Astrocyte (in vitro differentiated cells and primary cell): ENCODE results near the gene CPNE2. TPM values are rescaled to one million over a fixed set of nuclear protein-coding genes. Genes with fewer than 3 reads are reported as not detected.

ENCODE experiments used
- DNase-seq: peaks from one replicate; pipeline ENCODE4 v3.0.0-alpha.2; 2010; ENCODE audit warnings: low read depth
- FAIRE-seq: peaks from 2 replicates; lab custom pipeline; 2011; peaks lifted over from hg19 to GRCh38; lab: Jason Lieb, UNC
- H2AFZ ChIP-seq: 2 replicates; pipeline ENCODE4 v1.6.0; 2012; ENCODE audit warnings: low read depth, low read length, inconsistent platforms
- H3K27ac ChIP-seq: 2 replicates; pipeline ENCODE4 v1.5.1; 2011; ENCODE audit warnings: low read depth, low read length, inconsistent platforms
- H3K27me3 ChIP-seq: 2 replicates; pipeline ENCODE4 v1.6.0; 2011; ENCODE audit warnings: low read length, inconsistent platforms; ENCODE audit not compliant: insufficient read depth
- H3K36me3 ChIP-seq: 2 replicates; pipeline ENCODE4 v1.5.1; 2011; ENCODE audit warnings: low read length, inconsistent platforms; ENCODE audit not compliant: insufficient read depth
- H3K4me1 ChIP-seq: 2 replicates; pipeline ENCODE4 v1.5.1; 2011; ENCODE audit warnings: low read length, inconsistent platforms; ENCODE audit not compliant: insufficient read depth
- H3K4me2 ChIP-seq: 2 replicates; pipeline ENCODE4 v1.6.0; 2012; ENCODE audit warnings: low read length, inconsistent platforms
- H3K4me3 ChIP-seq: 2 replicates; pipeline ENCODE4 v1.5.1; 2011; ENCODE audit warnings: low read depth, mild to moderate bottlenecking, low read length, inconsistent platforms; ENCODE audit not compliant: insufficient read depth
- H3K79me2 ChIP-seq: 2 replicates; pipeline ENCODE4 v1.6.0; 2012; ENCODE audit warnings: mild to moderate bottlenecking, low read length, inconsistent platforms; ENCODE audit not compliant: insufficient read depth
- H3K9ac ChIP-seq: 2 replicates; pipeline ENCODE4 v1.6.0; 2012; ENCODE audit warnings: mild to moderate bottlenecking, low read length, inconsistent platforms
- H3K9me3 ChIP-seq: 2 replicates; pipeline ENCODE4 v1.5.1; 2012; ENCODE audit warnings: low read depth, mild to moderate bottlenecking, low read length, inconsistent platforms; ENCODE audit not compliant: insufficient read depth
- H4K20me1 ChIP-seq: 2 replicates; pipeline ENCODE4 v1.6.0; 2012; ENCODE audit warnings: low read length, inconsistent platforms; ENCODE audit not compliant: insufficient read depth
- H3K27ac Mint-ChIP-seq: one replicate; pipeline ENCODE4 v1.8.0; 2021; ENCODE audit warnings: mild to moderate bottlenecking, mixed read lengths; ENCODE audit not compliant: unreplicated experiment
- H3K27me3 Mint-ChIP-seq: one replicate; pipeline ENCODE4 v1.8.0; 2021; ENCODE audit warnings: low read depth, mixed read lengths; ENCODE audit not compliant: unreplicated experiment
- H3K36me3 Mint-ChIP-seq: one replicate; pipeline ENCODE4 v1.8.0; 2021; ENCODE audit warnings: low read depth, mixed read lengths; ENCODE audit not compliant: unreplicated experiment
- H3K4me1 Mint-ChIP-seq: one replicate; pipeline ENCODE4 v1.8.0; 2021; ENCODE audit warnings: low read depth, mixed read lengths; ENCODE audit not compliant: unreplicated experiment
- H3K4me3 Mint-ChIP-seq: one replicate; pipeline ENCODE4 v1.8.0; 2021; ENCODE audit warnings: mild to moderate bottlenecking, moderate library complexity, mixed read lengths; ENCODE audit not compliant: unreplicated experiment
- H3K9me3 Mint-ChIP-seq: one replicate; pipeline ENCODE4 v1.8.0; 2021; ENCODE audit warnings: mild to moderate bottlenecking, mixed read lengths; ENCODE audit not compliant: unreplicated experiment
- EZH2 ChIP-seq: IDR thresholded peaks from 2 replicates; pipeline ENCODE4 v1.6.1; 2012; ENCODE audit warnings: mild to moderate bottlenecking, low read length, inconsistent platforms; ENCODE audit not compliant: insufficient read depth
- total RNA-seq: library from RNA; stranded (reverse); gene quantifications from 2 replicates; pipeline ENCODE4 v1.2.1, GENCODE V29; 2021
- TF ChIP-seq, protein P1 (sequence below): IDR thresholded peaks from 2 replicates; pipeline ENCODE4 v1.5.1; 2011; ENCODE audit warnings: low read depth, mild to moderate bottlenecking, inconsistent platforms, low read length, moderate library complexity; ENCODE audit not compliant: insufficient read depth

CPNE2 gene
- total RNA-seq, 1 donor from 2014 or later = 19.3 TPM

DNA sequence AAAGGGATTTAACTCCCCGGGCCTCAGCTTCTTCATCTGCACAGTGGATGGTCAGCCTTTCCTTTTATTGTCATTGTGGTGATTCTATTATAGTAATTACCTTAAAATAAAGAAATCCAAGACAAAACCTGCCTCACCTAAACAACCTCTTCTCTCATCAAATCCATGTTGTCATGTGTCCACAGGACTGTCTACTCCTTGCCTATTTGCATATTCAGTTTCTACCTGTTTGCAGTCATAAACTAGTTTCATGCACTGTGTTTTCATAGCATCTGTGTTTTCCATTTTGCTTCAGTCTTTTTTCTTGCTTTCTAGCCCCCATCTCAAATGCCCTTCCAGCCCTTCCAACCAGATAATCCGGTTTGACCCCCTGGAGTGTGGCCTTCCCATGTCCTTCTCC lies 44.3 kb upstream of the CPNE2 start:
- Mint-ChIP-seq H3K27ac (no peak overlapping the region), H3K4me1 (no peaks in the 10 kb centered on the region), H3K4me3 (no peak overlapping the region), H3K27me3 (peaks cover 5% of the 10 kb centered on the region), H3K36me3 (peaks cover 13% of the 10 kb centered on the region), H3K9me3 (no peaks in the 10 kb centered on the region)
- TF ChIP-seq EZH2 = no peak
- TF ChIP-seq, protein P1, sequence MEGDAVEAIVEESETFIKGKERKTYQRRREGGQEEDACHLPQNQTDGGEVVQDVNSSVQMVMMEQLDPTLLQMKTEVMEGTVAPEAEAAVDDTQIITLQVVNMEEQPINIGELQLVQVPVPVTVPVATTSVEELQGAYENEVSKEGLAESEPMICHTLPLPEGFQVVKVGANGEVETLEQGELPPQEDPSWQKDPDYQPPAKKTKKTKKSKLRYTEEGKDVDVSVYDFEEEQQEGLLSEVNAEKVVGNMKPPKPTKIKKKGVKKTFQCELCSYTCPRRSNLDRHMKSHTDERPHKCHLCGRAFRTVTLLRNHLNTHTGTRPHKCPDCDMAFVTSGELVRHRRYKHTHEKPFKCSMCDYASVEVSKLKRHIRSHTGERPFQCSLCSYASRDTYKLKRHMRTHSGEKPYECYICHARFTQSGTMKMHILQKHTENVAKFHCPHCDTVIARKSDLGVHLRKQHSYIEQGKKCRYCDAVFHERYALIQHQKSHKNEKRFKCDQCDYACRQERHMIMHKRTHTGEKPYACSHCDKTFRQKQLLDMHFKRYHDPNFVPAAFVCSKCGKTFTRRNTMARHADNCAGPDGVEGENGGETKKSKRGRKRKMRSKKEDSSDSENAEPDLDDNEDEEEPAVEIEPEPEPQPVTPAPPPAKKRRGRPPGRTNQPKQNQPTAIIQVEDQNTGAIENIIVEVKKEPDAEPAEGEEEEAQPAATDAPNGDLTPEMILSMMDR = no peak
- no peak overlapping the region for H3K4me3 ChIP-seq
- no peaks in the 10 kb centered on the region for H4K20me1 ChIP-seq
- DNase-seq (no peak), FAIRE-seq (no peak)
- H3K9ac ChIP-seq = no peak overlapping the region
- no peak overlapping the region for H3K27ac ChIP-seq
- H3K27me3 ChIP-seq = no peaks in the 10 kb centered on the region
- no peak overlapping the region for H2AFZ ChIP-seq
- H3K4me1 ChIP-seq = peaks cover 3% of the 10 kb centered on the region
- no peak overlapping the region for H3K4me2 ChIP-seq
- H3K79me2 ChIP-seq = no peaks in the 10 kb centered on the region
- no peaks in the 10 kb centered on the region for H3K9me3 ChIP-seq
- peaks cover 8% of the 10 kb centered on the region for H3K36me3 ChIP-seq

DNA sequence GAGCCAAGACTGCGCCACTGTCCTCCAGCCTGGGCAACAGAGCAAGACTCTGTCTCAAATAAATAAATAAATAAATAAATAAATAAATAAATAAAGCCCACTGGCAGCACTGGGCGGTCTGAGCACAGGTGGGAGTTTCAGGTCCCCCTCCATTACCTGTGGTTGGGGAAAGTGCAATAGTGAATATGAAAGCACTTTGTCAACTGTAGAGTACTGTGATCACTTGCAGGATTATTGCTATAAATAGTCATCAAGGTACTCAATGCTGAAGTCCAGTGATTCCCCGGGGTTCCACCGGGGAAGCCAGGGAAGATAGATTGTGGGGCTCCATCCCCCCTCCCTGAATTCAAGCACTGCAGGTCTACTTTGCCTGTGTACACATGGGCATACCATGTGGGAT lies 42.7 kb upstream of the CPNE2 start:
- no peak overlapping the region for H3K27ac Mint-ChIP-seq
- H3K9me3 Mint-ChIP-seq = no peaks in the 10 kb centered on the region
- no peak overlapping the region for H3K9ac ChIP-seq
- H3K4me2 ChIP-seq = no peak overlapping the region
- FAIRE-seq (no peak), DNase-seq (no peak)
- no peak overlapping the region for H3K27ac ChIP-seq
- H3K36me3 ChIP-seq = peaks cover 3% of the 10 kb centered on the region
- H3K4me3 Mint-ChIP-seq = no peak overlapping the region
- no peaks in the 10 kb centered on the region for H3K9me3 ChIP-seq
- H3K4me3 ChIP-seq = no peak overlapping the region
- no peak for TF ChIP-seq EZH2
- TF ChIP-seq, protein P1 = no peak
- no peaks in the 10 kb centered on the region for H3K27me3 ChIP-seq
- H3K4me1 ChIP-seq = peaks cover 3% of the 10 kb centered on the region
- H3K79me2 ChIP-seq = no peaks in the 10 kb centered on the region
- H2AFZ ChIP-seq = no peak overlapping the region
- no peaks in the 10 kb centered on the region for H3K4me1 Mint-ChIP-seq
- peaks cover 23% of the 10 kb centered on the region for H3K36me3 Mint-ChIP-seq
- peaks cover 13% of the 10 kb centered on the region for H3K27me3 Mint-ChIP-seq
- H4K20me1 ChIP-seq = no peaks in the 10 kb centered on the region

DNA sequence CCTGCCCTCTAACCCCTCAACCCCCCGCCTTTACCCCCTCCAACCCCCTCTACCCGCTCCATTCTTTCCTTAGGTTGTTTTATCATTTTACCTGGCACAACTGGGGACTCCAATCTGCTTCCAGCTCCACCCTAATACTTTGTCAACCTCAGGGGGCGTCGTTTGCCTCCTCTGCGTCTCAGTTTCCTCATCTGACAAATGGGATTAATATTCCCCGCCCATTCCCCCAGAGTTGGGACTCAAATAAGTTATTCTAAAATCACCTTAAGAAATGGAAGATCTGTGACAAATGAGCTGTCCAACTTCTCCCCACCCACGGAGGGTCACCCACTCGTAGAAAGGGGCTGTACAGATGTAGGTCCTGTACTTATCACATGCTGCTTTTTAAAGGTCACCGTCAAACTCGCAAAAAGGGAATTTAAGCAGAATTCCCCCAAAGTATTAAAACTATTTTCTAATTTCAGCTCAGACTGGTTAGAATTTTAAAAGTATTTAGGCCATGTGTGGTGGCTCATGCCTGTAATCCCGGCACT lies 40.6 kb upstream of the CPNE2 start:
- Histone ChIP-seq H3K27me3 (no peaks in the 10 kb centered on the region), H3K9ac (no peak overlapping the region), H3K4me3 (no peak overlapping the region), H3K4me1 (no peaks in the 10 kb centered on the region), H3K9me3 (no peaks in the 10 kb centered on the region), H3K36me3 (peaks cover 3% of the 10 kb centered on the region), H3K79me2 (no peaks in the 10 kb centered on the region), H2AFZ (no peak overlapping the region), H4K20me1 (no peaks in the 10 kb centered on the region), H3K27ac (no peak overlapping the region), H3K4me2 (no peak overlapping the region)
- no peak overlapping the region for H3K4me3 Mint-ChIP-seq
- H3K4me1 Mint-ChIP-seq = no peaks in the 10 kb centered on the region
- peaks cover 18% of the 10 kb centered on the region for H3K27me3 Mint-ChIP-seq
- FAIRE-seq (no peak), DNase-seq (no peak)
- TF ChIP-seq, protein P1 = no peak
- TF ChIP-seq EZH2 = no peak
- no peak overlapping the region for H3K27ac Mint-ChIP-seq
- H3K9me3 Mint-ChIP-seq = no peaks in the 10 kb centered on the region
- H3K36me3 Mint-ChIP-seq = peaks cover 28% of the 10 kb centered on the region
